K562 (cell line): ENCODE results near the gene NPDC1. TPM values are rescaled to one million over a fixed set of nuclear protein-coding genes. Genes with fewer than 3 reads are reported as not detected.

Experiments
- ARID4B ChIP-seq: sonication (generic); formaldehyde crosslinking; IDR thresholded peaks from 2 replicates; pipeline ENCODE4 v1.8.0; 2022; ENCODE audit warnings: mild to moderate bottlenecking, missing genetic modification reagents
- ZNF655 ChIP-seq: fragments of 250-450 bp; sonication (Bioruptor Pico); IDR thresholded peaks from 2 replicates; pipeline ENCODE4 v1.5.0; 2021
- polyA plus RNA-seq, 8 experiments: library from polyadenylated mRNA; depleted of rRNA in 4 of 8; stranded (reverse) in 5 of 8; unstranded in 3 of 8; fragments of >200 nt; fragmentation: Nextera tagmentation in 2 of 8; fragmentation: Illumina TruSeq in 1 of 8; extraction: Ambion mirVana in 2 of 8; extraction: Trizol in 1 of 8; gene quantifications; 2 replicates each; pipeline versions ENCODE4 v1.2.1 to v1.2.3, GENCODE V29; 2011 to 2014; ENCODE audit warnings: inconsistent platforms in 1 of 8, missing spikeins in 1 of 8
- total RNA-seq, 7 experiments: library from RNA; depleted of rRNA in 6 of 7; stranded (reverse); fragments of >200 nt in 6 of 7; fragmentation: Illumina TruSeq in 2 of 7; extraction: Trizol in 2 of 7; gene quantifications; 2 replicates each; pipeline versions ENCODE4 v1.2.1 to v1.2.3, GENCODE V29; 2011 to 2021; ENCODE audit warnings: low replicate concordance in 1 of 7

NPDC1 gene
- total and polyA plus RNA-seq, 9 of the 15 experiments (the other 6 are each of a cell fraction or from before 2014, with no cell fraction given), result 0.06 to 2.1 (median 0.53) TPM; not detected in 3

GRCh38 chr9:137007108-137007815 is 38.7 kb downstream of the NPDC1 start (continued):
- TF ChIP-seq ARID4B, result no peak
- TF ChIP-seq ZNF655 (CRISPR knock-in tag), result no peak
- TF ChIP-seq, all 486 proteins: peak for 0
